ENCODE measurements around the gene NOMO2.
"Not testable (repeated sequence)": the region's sequence is repeated elsewhere in the genome, so short reads cannot be mapped to it uniquely, and the experiment has no call there.

The NOMO2 gene

GRCh38 chr16:18577942-18578341 is 16.0 kb upstream of the NOMO2 start:
- not testable (repeated sequence) for DNase-seq (ENCODE audit: low spot score)

- not testable (repeated sequence) for DNase-seq (ENCODE audit: low spot score)
Measured at GRCh38 chr16:18575945-18576344, 14.0 kb upstream of the NOMO2 start.

- DNase-seq (ENCODE audit: low spot score): not testable (repeated sequence)
Measured at GRCh38 chr16:18575298-18575917, 13.5 kb upstream of the NOMO2 start.

- DNase-seq (ENCODE audit: low spot score): not testable (repeated sequence)
Measured at GRCh38 chr16:18573887-18574286, 12.0 kb upstream of the NOMO2 start.

- not testable (repeated sequence) for DNase-seq (ENCODE audit: low spot score)
Measured at GRCh38 chr16:18572973-18573372, 11.1 kb upstream of the NOMO2 start.

GRCh38 chr16:18571307-18571850 is 9.5 kb upstream of the NOMO2 start:
- DNase-seq (ENCODE audit: low spot score): not testable (repeated sequence)

- DNase-seq (ENCODE audit: low spot score): not testable (repeated sequence)
Measured at GRCh38 chr16:18570529-18571306, 8.8 kb upstream of the NOMO2 start.

- not testable (repeated sequence) for DNase-seq (ENCODE audit: low spot score)
Measured at GRCh38 chr16:18560416-18561220, 1.3 kb downstream of the NOMO2 start.

- not testable (repeated sequence) for DNase-seq (ENCODE audit: low spot score)
Measured at GRCh38 chr16:18553671-18554070, 8.2 kb downstream of the NOMO2 start.

GRCh38 chr16:18547382-18547781 is 14.5 kb downstream of the NOMO2 start:
- not testable (repeated sequence) for DNase-seq (ENCODE audit: low spot score)

- not testable (repeated sequence) for DNase-seq (ENCODE audit: low spot score)
Measured at GRCh38 chr16:18546853-18547252, 15.0 kb downstream of the NOMO2 start.

- DNase-seq (ENCODE audit: low spot score): not testable (repeated sequence)
Measured at GRCh38 chr16:18544232-18545081, 17.4 kb downstream of the NOMO2 start.

GRCh38 chr16:18541912-18542311 is 20.0 kb downstream of the NOMO2 start:
- DNase-seq (ENCODE audit: low spot score): not testable (repeated sequence)

- not testable (repeated sequence) for DNase-seq (ENCODE audit: low spot score)
Measured at GRCh38 chr16:18537004-18537403, 24.9 kb downstream of the NOMO2 start.

GRCh38 chr16:18535519-18536168 is 26.3 kb downstream of the NOMO2 start:
- DNase-seq (ENCODE audit: low spot score): not testable (repeated sequence)

GRCh38 chr16:18534308-18534707 is 27.6 kb downstream of the NOMO2 start:
- not testable (repeated sequence) for DNase-seq (ENCODE audit: low spot score)

- not testable (repeated sequence) for DNase-seq (ENCODE audit: low spot score)
Measured at GRCh38 chr16:18531323-18531722, 30.6 kb downstream of the NOMO2 start.

GRCh38 chr16:18530329-18530728 is 31.6 kb downstream of the NOMO2 start:
- not testable (repeated sequence) for DNase-seq (ENCODE audit: low spot score)

- DNase-seq (ENCODE audit: low spot score): not testable (repeated sequence)
Measured at GRCh38 chr16:18526547-18526946, 35.4 kb downstream of the NOMO2 start.

- DNase-seq (ENCODE audit: low spot score): not testable (repeated sequence)
Measured at GRCh38 chr16:18525882-18526482, 35.9 kb downstream of the NOMO2 start.

All from RKO (cell line).